A549 (cell line): ENCODE measurements around the gene KCNG4. TPM values are rescaled to one million over a fixed set of nuclear protein-coding genes. Genes with fewer than 3 reads are reported as not detected.

Experiments used
- ATAC-seq, 2 experiments: fragments of 200-7000 bp in 1 of 2; fragments of >200 bp in 1 of 2; cut with Nextera tagmentation in 1 of 2; cut with Tn5 transposase in 1 of 2; 3 replicates each; pipeline versions ENCODE4 v1.8.0 to v1.9.1; 2018 to 2020; ENCODE audit warnings: mild to moderate bottlenecking in 1 of 2, moderate library complexity in 1 of 2
- CTCF ChIA-PET: fragments of 300-600 bp; sonication (Branson Sonifier 250); formaldehyde crosslinking; extraction: SDS; loops from one replicate; lab custom pipeline; 2021; ENCODE audit warnings: antibody characterized with exemption, inconsistent platforms; lab: Yijun Ruan, JAX
- POLR2A ChIA-PET: fragments of 350-600 bp; formaldehyde crosslinking; extraction: SDS; loops from one replicate; lab custom pipeline; 2021; ENCODE audit warnings: antibody characterized with exemption, inconsistent platforms; lab: Yijun Ruan, JAX
- DNase-seq, 2 experiments: peaks; one replicate each; pipeline versions ENCODE4 v3.0.0 to v3.0.0-alpha.2; 2011 to 2016; ENCODE audit warnings: low read depth in 1 of 2, low spot score in 1 of 2
- FAIRE-seq: peaks from 2 replicates; lab custom pipeline; 2011; peaks lifted over from hg19 to GRCh38; lab: Jason Lieb, UNC
- H3K27ac ChIP-seq, 2 experiments: fragments of >200 bp; sonication (Bioruptor Twin); formaldehyde crosslinking; 3 replicates each; pipeline ENCODE4 v1.5.1; 2016 to 2017
- H3K4me1 ChIP-seq: fragments of >200 bp; sonication (Bioruptor Twin); formaldehyde crosslinking; 3 replicates; pipeline ENCODE4 v1.6.1; 2016
- H3K4me2 ChIP-seq: fragments of >200 bp; sonication (Bioruptor Twin); formaldehyde crosslinking; 3 replicates; pipeline ENCODE4 v1.6.1; 2016
- H3K4me3 ChIP-seq: fragments of >200 bp; sonication (Bioruptor Twin); formaldehyde crosslinking; 3 replicates; pipeline ENCODE4 v1.5.1; 2016
- H3K9me3 ChIP-seq: fragments of >200 bp; sonication (Bioruptor Twin); formaldehyde crosslinking; 3 replicates; pipeline ENCODE4 v1.6.1; 2016
- BHLHE40 ChIP-seq: IDR thresholded peaks from 2 replicates; pipeline ENCODE4 v1.6.1; 2012; ENCODE audit warnings: low read depth, low read length, inconsistent platforms
- CBX2 ChIP-seq: fragments of 200-600 bp; sonication (generic); IDR thresholded peaks from 2 replicates; pipeline ENCODE4 v1.6.1; 2016; ENCODE audit warnings: low read depth, mild to moderate bottlenecking, borderline replicate concordance
- CBX8 ChIP-seq: fragments of 200-600 bp; sonication (generic); IDR thresholded peaks from 2 replicates; pipeline ENCODE4 v1.6.1; 2016
- CEBPB ChIP-seq, 2 experiments: fragments of >200 bp in 1 of 2; sonication (Bioruptor Twin) in 1 of 2; formaldehyde crosslinking in 1 of 2; IDR thresholded peaks; 2 replicates each; pipeline ENCODE4 v1.6.1; 2012 to 2016
- CHD2 ChIP-seq: fragments of 150-350 bp; IDR thresholded peaks from 2 replicates; pipeline ENCODE4 v1.6.1; 2014; ENCODE audit warnings: low read length; ENCODE audit not compliant: partially characterized antibody
- CTCF ChIP-seq: fragments of >200 bp; sonication (Bioruptor Twin); formaldehyde crosslinking; IDR thresholded peaks from 3 replicates; pipeline ENCODE4 v1.5.1; 2016
- ELK1 ChIP-seq: fragments of 150-350 bp; IDR thresholded peaks from 2 replicates; pipeline ENCODE4 v1.6.1; 2014; ENCODE audit warnings: low read depth, mild to moderate bottlenecking, low read length
- EP300 ChIP-seq, 2 experiments: fragments of >200 bp; sonication (Bioruptor Twin); formaldehyde crosslinking; IDR thresholded peaks; 2 replicates in 1 of 2; 3 replicates in 1 of 2; pipeline ENCODE4 v1.6.1; 2016 to 2017
- FOSB ChIP-seq: fragments of 250-450 bp; sonication (Bioruptor Pico); IDR thresholded peaks from 2 replicates; pipeline ENCODE4 v1.5.0; 2020; ENCODE audit warnings: mild to moderate bottlenecking, moderate library complexity
- FOXS1 ChIP-seq: fragments of 250-450 bp; sonication (Bioruptor Pico); IDR thresholded peaks from 2 replicates; pipeline ENCODE4 v1.5.0; 2020; ENCODE audit warnings: mild to moderate bottlenecking, moderate library complexity
- GATA3 ChIP-seq: IDR thresholded peaks from 2 replicates; pipeline ENCODE4 v1.6.1; 2012; ENCODE audit warnings: borderline replicate concordance
- HDAC2 ChIP-seq: fragments of 200-600 bp; sonication (generic); IDR thresholded peaks from 2 replicates; pipeline ENCODE4 v1.6.1; 2016
- HES2 ChIP-seq: fragments of >200 bp; sonication (Bioruptor Twin); formaldehyde crosslinking; IDR thresholded peaks from 2 replicates; pipeline ENCODE4 v1.6.1; 2016
- HMGXB4 ChIP-seq: fragments of 250-450 bp; sonication (Bioruptor Pico); IDR thresholded peaks from 2 replicates; pipeline ENCODE4 v1.5.0; 2021; ENCODE audit warnings: mild to moderate bottlenecking, moderate library complexity, borderline replicate concordance
- HOXA7 ChIP-seq: fragments of 250-450 bp; sonication (Bioruptor Pico); IDR thresholded peaks from 2 replicates; pipeline ENCODE4 v1.5.0; 2020; ENCODE audit warnings: mild to moderate bottlenecking, moderate library complexity
- JUN ChIP-seq, 2 experiments: fragments of >200 bp; sonication (Bioruptor Twin); formaldehyde crosslinking; IDR thresholded peaks; 2 replicates in 1 of 2; 3 replicates in 1 of 2; pipeline ENCODE4 v1.6.1; 2016 to 2017
- KDM5A ChIP-seq: fragments of 200-600 bp; sonication (generic); IDR thresholded peaks from 2 replicates; pipeline ENCODE4 v1.6.1; 2016; ENCODE audit warnings: antibody characterized with exemption, mild to moderate bottlenecking
- MAX ChIP-seq: IDR thresholded peaks from 2 replicates; pipeline ENCODE4 v1.6.1; 2012
- MAZ ChIP-seq: fragments of 150-350 bp; IDR thresholded peaks from 2 replicates; pipeline ENCODE4 v1.6.1; 2014; ENCODE audit warnings: antibody characterized with exemption, low read depth, low read length, borderline replicate concordance
- NFE2L2 ChIP-seq: fragments of 150-350 bp; conservative IDR thresholded peaks from 2 replicates; pipeline ENCODE4 v1.6.1; 2014; ENCODE audit warnings: low read length
- NPAS2 ChIP-seq: fragments of 250-450 bp; sonication (Bioruptor Pico); IDR thresholded peaks from 2 replicates; pipeline ENCODE4 v1.8.0; 2022; ENCODE audit warnings: mild to moderate bottlenecking, moderate library complexity, borderline replicate concordance
- PBX3 ChIP-seq: IDR thresholded peaks from 2 replicates; pipeline ENCODE4 v1.6.1; 2012
- PHF8 ChIP-seq: fragments of 200-600 bp; sonication (generic); IDR thresholded peaks from 2 replicates; pipeline ENCODE4 v1.6.1; 2016; ENCODE audit warnings: low read depth, mild to moderate bottlenecking, antibody characterized with exemption, moderate library complexity, borderline replicate concordance
- POLR2A ChIP-seq: IDR thresholded peaks from 2 replicates; pipeline ENCODE4 v1.6.1; 2012; ENCODE audit warnings: mild to moderate bottlenecking, low read length
- RARB ChIP-seq: fragments of 250-450 bp; sonication (Bioruptor Pico); IDR thresholded peaks from 2 replicates; pipeline ENCODE4 v1.8.0; 2021; ENCODE audit warnings: mild to moderate bottlenecking, moderate library complexity
- RCOR1 ChIP-seq: fragments of 150-350 bp; IDR thresholded peaks from 2 replicates; pipeline ENCODE4 v1.6.1; 2014; ENCODE audit warnings: antibody characterized with exemption, low read length, low read depth
- SMC3 ChIP-seq: fragments of >200 bp; sonication (Bioruptor Twin); formaldehyde crosslinking; IDR thresholded peaks from 3 replicates; pipeline ENCODE4 v1.6.1; 2018; ENCODE audit warnings: inconsistent platforms
- USF2 ChIP-seq: fragments of 450-650 bp; IDR thresholded peaks from 2 replicates; pipeline ENCODE4 v1.6.1; 2014; ENCODE audit warnings: antibody characterized with exemption
- ZC3H11A ChIP-seq: fragments of 450-650 bp; IDR thresholded peaks from 2 replicates; pipeline ENCODE4 v1.6.1; 2014; ENCODE audit warnings: antibody characterized with exemption, mild to moderate bottlenecking
- ZFP36 ChIP-seq: fragments of 450-650 bp; IDR thresholded peaks from 2 replicates; pipeline ENCODE4 v1.6.1; 2014; ENCODE audit warnings: borderline replicate concordance; ENCODE audit not compliant: partially characterized antibody
- WGBS: methylation state at CpG from one replicate; pipeline ENCODE4 v1.1.6; 2017; ENCODE audit errors: missing lambda C conversion rate; 5-methylcytosine and 5-hydroxymethylcytosine counted together
- polyA plus RNA-seq, 4 experiments: library from polyadenylated mRNA; depleted of rRNA in 3 of 4; stranded (reverse); fragments of >200 nt; fragmentation: RNase III in 1 of 4; extraction: RNeasy Plus Mini Kit Qiagen cat#74134 plus additional on column Dnase treatment in 1 of 4; gene quantifications; 2 replicates in 3 of 4; 3 replicates in 1 of 4; pipeline ENCODE4 v1.2.3, GENCODE V29; 2011 to 2017

The KCNG4 gene
- polyA plus RNA-seq, 2 of the 4 experiments (the other 2 are of a cell fraction): not detected

- no peak for TF ChIP-seq CHD2
- TF ChIP-seq JUN (IDR thresholded peaks at IDR 0.05): no peak
- no peak for TF ChIP-seq FOSB (CRISPR knock-in tag)
- no peak for TF ChIP-seq ZC3H11A
Measured at GRCh38 chr16:84199861-84200260, 40.0 kb downstream of the KCNG4 start (continued).

GRCh38 chr16:84199097-84199496, 40.7 kb downstream of the KCNG4 start:
- ChIA-PET POLR2A (no interaction called here), CTCF (interaction anchor here (1.1 to 3.6 kb wide), 4 partner anchors 9 to 285 kb away, joined by 3 to 17 read pairs (median 4); partner anchors contain the start of gene TAF1C)
- no peak for ATAC-seq
- Histone ChIP-seq H3K9me3 (no peaks in the 10 kb centered on the region), H3K4me1 (no peaks in the 10 kb centered on the region), H3K4me3 (no peak overlapping the region), H3K27ac (no peak overlapping the region), H3K4me2 (no peak overlapping the region)
- TF ChIP-seq MAX (no peak), USF2 (no peak), HDAC2 (no peak), ZFP36 (no peak), KDM5A (no peak), GATA3 (no peak), HES2 (no peak), MAZ (no peak), BHLHE40 (no peak), CTCF (no peak), RCOR1 (no peak), NPAS2 (CRISPR knock-in tag) (no peak), HOXA7 (CRISPR knock-in tag) (no peak), SMC3 (no peak), NFE2L2 (no peak)
- no peak for FAIRE-seq
- DNase-seq: no peak
- 74% methylated on average over 13 of the region's 13 CpGs for WGBS

GRCh38 chr16:84198401-84198800, 41.4 kb downstream of the KCNG4 start:
- no peak overlapping the region for H3K4me2 ChIP-seq
- ChIA-PET CTCF (interaction anchor here (1.5 to 3.6 kb wide), 2 partner anchors 11 to 286 kb away, joined by 4 to 17 read pairs; partner anchors contain the start of gene TAF1C), POLR2A (no interaction called here)
- FAIRE-seq (no peak), DNase-seq (no peak), ATAC-seq (no peak; a peak in 1 of 6 replicates)
- no peak overlapping the region for H3K27ac ChIP-seq
- no peaks in the 10 kb centered on the region for H3K9me3 ChIP-seq
- H3K4me3 ChIP-seq: no peak overlapping the region
- no peaks in the 10 kb centered on the region for H3K4me1 ChIP-seq
- WGBS: 64% methylated on average over 10 of the region's 10 CpGs
- TF ChIP-seq ELK1: no peak
- TF ChIP-seq MAZ: no peak
- TF ChIP-seq CBX8: no peak
- no peak for TF ChIP-seq CEBPB (IDR thresholded peaks at IDR 0.05)
- TF ChIP-seq PHF8: no peak
- no peak for TF ChIP-seq RARB (CRISPR knock-in tag)
- no peak for TF ChIP-seq USF2
- TF ChIP-seq CBX2: no peak
- TF ChIP-seq HMGXB4 (CRISPR knock-in tag): no peak
- no peak for TF ChIP-seq PBX3
- TF ChIP-seq FOXS1 (CRISPR knock-in tag): no peak
- TF ChIP-seq POLR2A: no peak
- no peak for TF ChIP-seq BHLHE40
- no peak for TF ChIP-seq EP300 (IDR thresholded peaks at IDR 0.05)
